ENCODE measurements around the gene TRIM14.
"Not testable (repeated sequence)": the region's sequence is repeated elsewhere in the genome, so short reads cannot be mapped to it uniquely, and the experiment has no call there.

Gene TRIM14

GRCh38 chr9:98140503-98140902, 21.5 kb upstream of the TRIM14 start:
- DNase-seq = no peak

DNA sequence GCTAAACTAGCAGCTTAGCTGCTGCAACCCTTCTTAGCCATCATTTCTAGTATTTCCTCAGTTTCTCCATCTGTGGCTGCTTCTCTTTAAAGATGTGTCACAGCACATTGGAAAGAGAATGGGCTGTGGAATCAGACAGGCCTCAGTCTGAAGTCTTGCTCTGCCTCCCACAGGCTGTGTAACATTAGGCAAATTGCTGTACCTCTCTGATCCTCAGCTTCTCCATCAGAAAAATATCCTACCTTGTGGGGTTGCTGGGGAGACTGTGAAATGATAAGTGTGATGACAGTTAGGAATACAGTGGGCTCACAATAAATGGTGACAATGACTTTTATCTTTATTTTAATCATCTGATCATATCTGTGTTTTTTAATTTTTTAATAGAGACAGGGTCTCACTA, 17.5 kb upstream of the TRIM14 start:
- DNase-seq = no peak

DNA sequence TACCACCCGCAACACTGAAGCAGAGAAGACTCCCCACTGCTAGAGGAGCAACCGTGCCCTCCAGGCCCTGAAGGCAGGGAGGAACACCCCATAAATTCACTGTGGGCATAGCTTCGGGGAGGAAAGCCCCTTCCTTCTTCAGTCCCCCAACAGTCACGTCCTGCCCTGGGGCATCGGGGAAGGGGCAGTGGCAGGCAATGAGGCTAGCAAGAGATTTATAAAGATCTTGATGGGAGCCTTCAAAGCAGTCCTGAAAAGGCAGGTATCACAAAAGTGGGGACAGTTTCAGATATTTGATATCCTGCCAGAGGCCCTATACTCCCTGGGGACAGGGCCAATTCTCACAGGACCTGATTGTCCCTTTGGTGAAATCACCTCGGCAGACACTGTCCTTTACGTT, 16.9 kb upstream of the TRIM14 start:
- DNase-seq = no peak

GRCh38 chr9:98135558-98135934, 16.5 kb upstream of the TRIM14 start:
- no peak for DNase-seq

GRCh38 chr9:98134702-98135557, 15.9 kb upstream of the TRIM14 start:
- no peak for DNase-seq

DNA sequence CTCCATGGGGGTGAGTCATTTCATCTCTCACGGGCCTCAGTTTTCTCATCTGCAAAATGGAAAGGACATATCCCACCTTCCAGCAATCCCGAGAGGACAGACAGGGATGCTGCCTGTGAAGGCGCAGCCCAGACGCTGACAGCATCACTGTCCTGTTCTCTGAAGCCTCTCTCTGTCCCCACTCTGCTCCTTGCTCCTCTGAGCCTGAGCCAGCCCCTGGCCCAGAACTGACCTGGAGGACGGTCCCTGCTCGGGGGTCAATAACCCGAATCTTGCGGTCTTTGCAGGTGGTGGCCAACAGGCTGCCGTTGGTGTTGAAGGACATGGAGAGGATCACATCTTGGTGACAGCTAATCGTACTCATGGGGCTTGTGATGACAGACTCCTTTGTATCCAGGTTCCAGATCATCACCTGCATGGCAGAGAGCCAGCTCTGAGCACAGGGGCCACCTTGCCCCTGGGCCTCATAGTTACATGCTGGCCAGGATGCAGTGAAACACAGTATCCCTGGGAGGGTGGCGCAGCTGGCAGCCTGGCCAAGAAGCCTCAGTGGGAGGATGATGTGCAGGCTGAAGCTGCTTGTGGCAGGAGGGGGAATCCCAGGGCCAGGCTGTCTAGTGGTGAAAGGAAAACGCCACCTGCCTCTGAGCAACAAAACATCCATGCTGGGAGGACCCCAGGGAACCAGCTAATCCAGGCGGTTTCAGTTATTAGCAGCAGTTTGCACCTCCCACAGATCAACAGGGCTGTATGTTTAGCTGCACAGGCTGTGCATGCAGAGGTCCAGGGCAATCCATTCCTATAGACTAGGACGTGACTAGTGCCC, 14.0 kb upstream of the TRIM14 start:
- DNase-seq = peak; percentile 28

DNA sequence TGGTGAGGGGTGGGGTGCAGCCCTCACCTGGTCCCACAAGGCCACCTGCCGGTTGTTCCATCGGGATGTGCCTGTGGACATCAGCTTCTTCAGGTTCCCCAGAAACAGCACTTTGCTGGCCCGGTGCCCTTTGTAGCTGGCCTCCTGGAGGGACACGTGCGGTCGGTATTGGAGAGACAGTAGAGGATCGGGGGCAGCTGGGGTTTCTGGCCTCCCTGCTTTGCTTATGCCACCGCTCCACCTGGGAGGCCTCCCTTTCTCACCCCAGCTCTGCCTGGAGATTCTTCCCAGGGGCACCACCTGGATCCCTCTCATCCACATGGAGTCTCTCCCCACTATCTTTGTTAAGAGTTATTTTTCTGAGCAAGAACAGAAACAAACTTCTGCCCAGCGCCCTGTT, 13.1 kb upstream of the TRIM14 start:
- no peak for DNase-seq

DNA sequence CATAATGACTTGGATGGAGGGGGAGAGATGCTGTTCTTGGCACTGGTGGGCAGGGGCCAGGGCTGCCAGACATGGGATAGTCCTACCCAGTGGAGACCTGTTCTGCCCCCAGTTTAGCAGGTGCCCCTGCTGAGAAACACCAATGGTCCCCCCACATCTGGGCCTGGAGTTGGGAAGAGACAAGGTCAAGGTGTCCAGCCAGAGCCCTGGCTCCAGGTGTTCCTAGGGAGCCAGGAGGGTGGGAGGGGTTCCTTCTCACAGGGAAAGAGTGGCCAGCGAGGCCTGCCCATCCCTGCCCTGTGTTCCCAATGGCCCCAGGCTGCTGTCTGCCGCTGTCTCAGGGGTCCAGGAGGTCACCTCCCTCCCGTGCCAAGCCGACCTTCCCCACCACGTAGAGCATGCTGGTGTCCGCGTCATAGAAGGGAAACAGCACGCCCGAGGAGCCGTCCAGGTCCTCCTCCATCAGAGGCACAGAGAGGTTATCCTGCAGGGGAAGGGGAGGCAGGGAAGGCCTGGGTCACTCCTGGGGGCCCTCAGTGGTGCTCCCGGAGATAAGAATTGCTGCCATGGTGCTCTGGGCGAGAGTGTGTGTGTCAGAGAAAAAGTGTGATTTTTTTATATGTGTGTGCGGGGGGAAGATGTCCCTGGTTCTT, 11.7 kb upstream of the TRIM14 start:
- DNase-seq = no peak

DNA sequence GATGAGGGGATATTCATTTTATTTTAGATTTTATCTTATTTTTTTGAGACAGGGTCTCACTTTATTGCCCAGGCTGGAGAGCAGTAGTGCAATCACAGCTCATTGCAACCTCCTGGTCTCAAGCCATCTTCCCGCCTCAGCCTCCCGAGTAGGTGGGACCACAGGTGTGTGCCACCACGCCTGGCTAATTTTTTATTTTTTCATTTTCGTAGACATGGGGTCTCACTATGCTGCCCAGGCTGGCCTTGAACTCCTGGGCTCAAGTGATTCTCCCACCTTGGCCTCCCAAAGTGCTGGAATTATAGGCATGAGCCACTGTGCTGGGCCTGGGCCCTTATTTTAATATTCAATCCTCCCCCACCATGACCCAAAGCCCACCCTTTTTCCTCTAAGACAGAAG, 11.0 kb upstream of the TRIM14 start:
- DNase-seq = not testable (repeated sequence)

DNA sequence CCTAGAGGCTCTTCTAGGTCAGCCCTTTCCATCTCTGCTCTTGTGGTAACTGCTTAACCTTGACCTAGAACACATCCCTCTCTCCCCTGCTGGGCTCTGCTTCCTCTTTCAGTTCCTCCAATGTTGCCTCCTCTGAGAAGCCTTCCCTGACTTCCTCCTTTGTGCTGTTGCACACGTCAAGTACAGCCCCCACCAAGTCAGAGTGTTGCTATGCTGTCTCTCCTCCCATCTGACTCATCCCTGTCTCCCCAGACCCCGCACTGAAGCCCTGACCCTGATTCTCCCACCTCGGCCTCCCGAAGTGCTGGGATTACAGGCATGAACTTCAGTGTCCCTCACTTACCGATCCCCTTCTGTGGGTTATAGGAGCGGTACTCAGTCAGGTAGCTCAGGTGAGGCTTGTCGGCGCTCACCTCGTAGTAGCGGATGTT, 10.4 kb upstream of the TRIM14 start:
- no peak for DNase-seq

- no peak for DNase-seq
Measured at GRCh38 chr9:98128316-98128715, 9.3 kb upstream of the TRIM14 start.

- DNase-seq = no peak
Measured at GRCh38 chr9:98127226-98127625, 8.2 kb upstream of the TRIM14 start.

DNA sequence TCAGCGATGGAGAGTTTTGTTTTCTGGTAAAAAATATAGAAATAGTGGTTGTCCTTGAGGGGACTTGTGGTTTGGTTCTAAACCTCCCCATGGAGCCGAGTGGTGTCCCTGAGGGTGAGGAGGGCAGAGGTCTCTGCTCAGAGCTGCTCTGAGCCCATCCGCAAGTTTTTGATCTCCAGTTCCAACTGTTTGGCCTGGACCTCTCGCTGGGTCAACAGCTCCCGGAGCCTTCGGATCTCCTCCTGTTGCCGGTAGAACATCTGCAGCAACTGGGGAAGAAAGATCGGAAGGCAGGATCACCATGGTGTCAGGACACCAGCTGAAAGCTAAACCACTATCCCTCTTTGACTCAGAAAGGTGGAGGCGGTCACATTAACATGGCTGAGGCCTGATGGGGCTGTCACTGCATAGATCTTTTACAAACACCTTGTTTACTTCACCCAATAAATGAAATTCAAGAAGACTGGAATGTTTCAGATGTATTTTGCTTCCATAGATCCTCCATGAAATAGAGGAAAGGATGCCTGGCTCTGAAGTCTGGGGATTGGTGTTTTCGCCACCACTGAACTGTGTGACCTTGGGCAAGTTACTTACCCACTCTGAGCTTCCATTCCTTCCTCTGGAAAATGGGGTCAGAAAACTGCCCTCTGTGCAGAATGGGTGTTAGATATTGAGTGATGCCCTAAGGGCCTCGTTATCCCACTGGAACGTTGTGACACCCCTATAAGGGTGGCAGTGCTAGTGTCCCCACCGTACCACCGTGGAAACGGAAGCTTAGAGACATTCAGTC, 5.8 kb upstream of the TRIM14 start:
- DNase-seq = no peak

DNA sequence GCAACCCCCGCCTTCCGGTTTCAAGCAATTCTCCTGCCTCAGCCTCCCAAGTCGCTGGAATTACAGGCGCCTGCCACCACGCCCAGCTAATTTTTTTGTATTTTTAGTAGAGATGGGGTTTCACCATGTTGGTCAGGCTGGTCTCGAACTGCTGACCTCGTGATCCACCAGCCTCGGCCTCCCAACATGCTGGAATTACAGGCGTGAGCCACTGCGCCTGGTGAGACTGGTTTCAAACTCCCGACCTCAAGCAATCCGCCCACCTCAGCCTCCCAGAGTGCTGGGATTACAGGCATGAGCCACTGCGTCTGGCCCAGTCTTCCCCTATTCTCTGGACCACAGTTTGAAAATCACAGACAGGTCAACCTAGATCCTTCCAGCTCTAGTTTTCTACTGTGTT, 5.1 kb upstream of the TRIM14 start:
- not testable (repeated sequence) for DNase-seq

DNA sequence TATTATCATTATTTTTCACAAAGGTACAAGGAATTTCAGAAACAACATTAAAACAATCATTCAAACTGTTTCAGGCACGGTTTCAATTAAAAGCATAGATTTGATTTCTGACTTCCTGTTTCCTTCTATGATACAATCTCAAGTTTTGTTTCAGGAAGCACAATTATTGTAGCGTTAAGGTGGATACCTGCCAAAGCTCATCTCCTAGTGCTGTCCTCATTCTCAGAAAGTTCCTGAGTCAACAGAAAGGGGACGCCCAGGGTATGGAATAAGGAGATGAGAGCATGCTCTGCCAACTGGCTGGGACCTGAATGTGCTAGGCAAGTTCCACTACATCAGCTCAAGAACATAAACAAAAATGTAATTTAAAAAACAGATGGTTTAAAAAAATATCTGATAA, 2.0 kb upstream of the TRIM14 start:
- DNase-seq = no peak

DNA sequence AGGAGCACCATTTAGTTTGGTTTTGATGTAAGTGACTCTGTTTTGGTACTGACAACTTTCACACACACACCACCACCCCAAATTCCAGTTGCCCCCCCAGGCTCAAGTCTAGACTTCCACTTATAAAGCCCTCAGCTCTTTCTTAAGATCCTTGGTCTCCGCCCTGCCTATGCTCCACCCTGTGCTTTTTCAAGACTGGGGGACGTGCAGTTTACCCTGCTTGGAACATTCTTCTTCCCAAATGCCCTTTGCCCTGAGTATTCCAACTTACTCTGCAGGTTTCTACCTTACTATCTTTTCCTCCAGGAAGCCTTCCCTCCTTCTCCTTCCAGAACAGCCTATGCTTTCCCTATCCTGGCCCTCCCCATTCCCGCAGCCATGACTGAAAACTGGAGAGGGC, 1.5 kb upstream of the TRIM14 start:
- DNase-seq = no peak

- DNase-seq = no peak
Measured at GRCh38 chr9:98117984-98118639, 910 bp downstream of the TRIM14 start.

DNA sequence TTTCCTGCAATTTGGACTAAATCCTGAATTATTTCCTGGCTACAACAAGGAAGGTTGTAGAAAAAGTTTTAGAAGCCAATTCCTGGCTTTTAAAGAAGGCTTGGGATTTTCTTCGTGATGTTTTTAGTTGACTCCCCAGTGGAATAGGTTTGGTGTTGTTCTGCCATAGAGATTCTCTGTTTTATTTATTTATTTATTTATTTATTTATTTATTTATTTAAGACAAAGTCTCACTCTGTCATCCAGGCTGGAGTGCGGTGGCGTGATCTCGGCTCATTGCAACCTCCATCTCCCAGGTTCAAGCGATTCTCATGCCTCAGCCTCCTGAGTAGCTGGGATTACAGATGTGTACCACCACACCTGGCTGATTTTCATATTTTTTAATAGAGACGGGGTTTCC, 1.9 kb downstream of the TRIM14 start:
- DNase-seq = not testable (repeated sequence)

DNA sequence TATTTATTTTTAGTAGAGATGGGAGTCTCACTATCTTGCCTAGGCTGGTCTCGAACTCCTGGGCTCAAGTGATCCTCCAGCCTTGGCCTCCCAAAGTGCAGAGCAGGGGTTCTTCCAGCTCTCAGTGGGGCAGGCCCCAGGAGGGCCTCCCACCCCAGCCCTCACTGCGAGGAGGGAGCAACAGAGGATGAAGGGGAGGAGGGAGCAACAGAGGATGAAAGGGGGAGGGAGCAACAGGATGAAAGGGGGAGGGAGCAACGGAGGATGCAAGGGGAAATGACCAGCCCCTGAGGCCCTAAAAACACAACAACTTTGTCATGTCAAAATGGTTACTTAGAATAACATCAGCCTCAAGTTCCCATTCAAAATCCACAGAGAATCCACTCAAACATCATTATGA, 10.0 kb downstream of the TRIM14 start:
- no peak for DNase-seq

- DNase-seq = no peak
Measured at GRCh38 chr9:98108531-98109031, 10.4 kb downstream of the TRIM14 start.

DNA sequence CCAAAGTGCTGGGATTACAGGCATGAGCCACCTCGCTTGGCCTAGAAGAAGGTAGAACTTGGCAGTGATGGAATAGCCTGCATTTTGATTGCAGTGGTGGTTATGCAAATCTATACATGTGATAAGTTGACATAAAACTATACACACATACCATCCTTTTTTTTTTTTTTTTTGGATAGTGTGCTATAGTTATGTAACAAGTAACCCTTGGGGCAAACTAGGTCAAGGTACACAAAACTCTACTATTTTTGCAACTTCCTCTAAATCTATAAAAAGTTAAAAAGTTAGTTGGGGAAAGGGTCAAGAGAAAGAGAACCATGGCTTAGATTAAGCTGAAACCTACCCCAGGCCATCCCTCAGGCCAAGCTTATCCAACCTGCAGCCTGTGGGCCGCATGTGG, 11.1 kb downstream of the TRIM14 start:
- DNase-seq = no peak

DNA sequence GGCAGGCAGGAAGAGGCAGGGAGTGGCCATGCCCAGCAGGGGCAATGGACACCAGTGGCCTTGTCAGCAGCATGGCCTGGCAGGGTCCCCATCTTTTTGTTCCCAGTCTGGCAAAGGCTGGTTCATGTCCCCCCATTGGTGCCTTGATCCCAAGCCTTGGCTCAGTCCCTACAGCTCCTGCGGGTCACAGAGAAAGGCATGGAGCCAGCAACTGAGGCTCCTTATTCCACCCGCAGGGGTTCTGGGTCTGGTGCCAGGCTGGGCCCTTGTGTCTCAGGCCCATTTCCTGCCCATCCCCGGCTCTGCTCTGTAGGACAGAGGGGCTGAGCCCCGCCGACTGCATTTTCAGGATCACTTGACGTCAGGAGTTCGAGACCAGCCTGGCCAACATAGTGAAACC, 14.0 kb downstream of the TRIM14 start:
- no peak for DNase-seq

Data from DMS79 treated with DMSO at 0.1 percent for 48 hours (cell line).